Trophoblast cell (in vitro differentiated cells and primary cell): ENCODE results near the gene C17orf100.

ENCODE experiments used
- DNase-seq, 2 donors: peaks; one replicate each; pipeline ENCODE4 v3.0.0-alpha.2; 2016
- H2AFZ ChIP-seq: 2 replicates; pipeline ENCODE4 v1.6.1; 2013; ENCODE audit warnings: low read length, moderate library complexity, mild to moderate bottlenecking; ENCODE audit not compliant: insufficient read depth, poor library complexity
- H2AK5ac ChIP-seq: 2 replicates; pipeline ENCODE4 v1.6.1; 2013; ENCODE audit warnings: mild to moderate bottlenecking, low read length
- H2BK120ac ChIP-seq: 2 replicates; pipeline ENCODE4 v1.6.1; 2013; ENCODE audit warnings: low read length, mild to moderate bottlenecking, moderate library complexity; ENCODE audit not compliant: insufficient read depth, poor library complexity
- H2BK12ac ChIP-seq: 2 replicates; pipeline ENCODE4 v1.6.1; 2013; ENCODE audit warnings: mild to moderate bottlenecking, low read length, moderate library complexity
- H2BK5ac ChIP-seq: 2 replicates; pipeline ENCODE4 v1.6.1; 2013; ENCODE audit warnings: low read length, low read depth, moderate library complexity, mild to moderate bottlenecking; ENCODE audit not compliant: poor library complexity
- H3K14ac ChIP-seq: 2 replicates; pipeline ENCODE4 v1.6.1; 2013; ENCODE audit warnings: mild to moderate bottlenecking, low read length
- H3K18ac ChIP-seq: 2 replicates; pipeline ENCODE4 v1.6.1; 2013; ENCODE audit warnings: mild to moderate bottlenecking, low read length
- H3K23ac ChIP-seq: 2 replicates; pipeline ENCODE4 v1.6.1; 2013; ENCODE audit warnings: low read length
- H3K27ac ChIP-seq: 2 replicates; pipeline ENCODE4 v1.5.1; 2013; ENCODE audit warnings: low read depth, mild to moderate bottlenecking, inconsistent platforms, low read length, moderate library complexity
- H3K27me3 ChIP-seq: 2 replicates; pipeline ENCODE4 v1.6.1; 2013; ENCODE audit warnings: inconsistent platforms, mild to moderate bottlenecking, low read length, moderate library complexity; ENCODE audit not compliant: insufficient read depth
- H3K36me3 ChIP-seq, 2 experiments: 1 replicate in 1 of 2; 2 replicates in 1 of 2; pipeline ENCODE4 v1.6.1; 2013; ENCODE audit warnings: low read length in 2 of 2, mild to moderate bottlenecking in 2 of 2, moderate library complexity in 1 of 2; ENCODE audit not compliant: insufficient read depth in 2 of 2, control insufficient read depth in 1 of 2
- H3K4ac ChIP-seq: 2 replicates; pipeline ENCODE4 v1.6.1; 2013; ENCODE audit warnings: low read depth, mild to moderate bottlenecking, low read length, moderate library complexity
- H3K4me1 ChIP-seq, 2 experiments: 1 replicate in 1 of 2; 2 replicates in 1 of 2; pipeline ENCODE4 v1.6.1; 2013; ENCODE audit warnings: low read length in 2 of 2, mild to moderate bottlenecking in 2 of 2, moderate library complexity in 1 of 2; ENCODE audit not compliant: insufficient read depth in 2 of 2, control insufficient read depth in 1 of 2
- H3K4me2 ChIP-seq: 2 replicates; pipeline ENCODE4 v1.6.1; 2013; ENCODE audit warnings: inconsistent platforms, mild to moderate bottlenecking, low read length, moderate library complexity
- H3K4me3 ChIP-seq: 2 replicates; pipeline ENCODE4 v1.5.1; 2013; ENCODE audit warnings: mild to moderate bottlenecking, low read depth, low read length, inconsistent platforms
- H3K79me1 ChIP-seq: one replicate; pipeline ENCODE4 v1.6.1; 2013; ENCODE audit warnings: low read length
- H3K79me2 ChIP-seq: 2 replicates; pipeline ENCODE4 v1.6.1; 2013; ENCODE audit warnings: low read length, mild to moderate bottlenecking; ENCODE audit not compliant: control insufficient read depth, insufficient read depth, poor library complexity
- H3K9ac ChIP-seq: 2 replicates; pipeline ENCODE4 v1.6.1; 2013; ENCODE audit warnings: mild to moderate bottlenecking, low read length
- H3K9me3 ChIP-seq: 2 replicates; pipeline ENCODE4 v1.6.1; 2013; ENCODE audit warnings: low read depth, mild to moderate bottlenecking, control low read depth, inconsistent platforms, low read length; ENCODE audit not compliant: insufficient read depth
- H4K12ac ChIP-seq: 2 replicates; pipeline ENCODE4 v1.6.1; 2013; ENCODE audit warnings: low read depth, mild to moderate bottlenecking, low read length, moderate library complexity
- H4K8ac ChIP-seq: 2 replicates; pipeline ENCODE4 v1.6.1; 2013; ENCODE audit warnings: low read depth, mild to moderate bottlenecking, low read length, moderate library complexity
- H4K91ac ChIP-seq: one replicate; pipeline ENCODE4 v1.6.1; 2013; ENCODE audit warnings: low read depth, mild to moderate bottlenecking, low read length, moderate library complexity
- WGBS: extraction: QIAGEN DNeasy Blood & Tissue Kit; methylation state at CpG from one replicate; pipeline ENCODE4 v1.1.7; 2013; ENCODE audit warnings: missing lambda C conversion rate; ENCODE audit not compliant: insufficient read length, insufficient coverage; ENCODE audit errors: extremely low coverage; 5-methylcytosine and 5-hydroxymethylcytosine counted together

The C17orf100 gene

DNA sequence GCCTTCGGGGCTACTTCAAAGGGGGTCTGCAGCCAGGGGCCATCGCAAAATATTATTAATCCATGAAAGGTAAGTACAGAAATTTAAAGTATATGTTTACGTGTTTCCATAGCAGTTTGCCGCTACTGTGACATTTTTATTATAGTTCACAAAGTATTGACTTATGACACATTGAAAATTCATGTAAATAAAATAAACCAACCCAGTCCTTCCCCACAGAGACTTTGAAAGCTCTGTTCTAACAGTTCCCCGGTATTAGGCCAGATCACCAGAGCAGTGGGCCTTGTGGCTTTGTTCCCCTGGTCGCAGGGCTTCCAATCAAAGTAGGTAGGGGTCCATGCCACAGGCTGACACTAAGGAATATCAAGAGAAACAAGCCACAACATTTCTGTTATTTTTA, 24.9 kb upstream of the C17orf100 start:
- Histone ChIP-seq H3K79me2 (no peaks in the 10 kb centered on the region), H3K4me2 (no peak overlapping the region), H3K9ac (no peak overlapping the region), H3K14ac (no peak overlapping the region), H3K27me3 (no peaks in the 10 kb centered on the region), H3K36me3 (peaks cover 6 to 21% of the 10 kb centered on the region in 2 experiments), H3K4me1 (no peaks in the 10 kb centered on the region), H2BK5ac (no peak overlapping the region), H3K18ac (no peak overlapping the region), H2AFZ (no peak overlapping the region), H3K4me3 (no peak overlapping the region), H3K27ac (no peak overlapping the region), H4K8ac (no peak overlapping the region), H4K91ac (no peak overlapping the region), H3K4ac (no peak overlapping the region), H3K23ac (no peak overlapping the region), H2AK5ac (no peak overlapping the region), H2BK12ac (no peak overlapping the region), H3K79me1 (no peaks in the 10 kb centered on the region), H3K9me3 (no peaks in the 10 kb centered on the region), H2BK120ac (no peak overlapping the region), H4K12ac (no peak overlapping the region)
- no peak for DNase-seq
- no CpG with 5 or more reads among the region's 6 CpGs for WGBS

DNA sequence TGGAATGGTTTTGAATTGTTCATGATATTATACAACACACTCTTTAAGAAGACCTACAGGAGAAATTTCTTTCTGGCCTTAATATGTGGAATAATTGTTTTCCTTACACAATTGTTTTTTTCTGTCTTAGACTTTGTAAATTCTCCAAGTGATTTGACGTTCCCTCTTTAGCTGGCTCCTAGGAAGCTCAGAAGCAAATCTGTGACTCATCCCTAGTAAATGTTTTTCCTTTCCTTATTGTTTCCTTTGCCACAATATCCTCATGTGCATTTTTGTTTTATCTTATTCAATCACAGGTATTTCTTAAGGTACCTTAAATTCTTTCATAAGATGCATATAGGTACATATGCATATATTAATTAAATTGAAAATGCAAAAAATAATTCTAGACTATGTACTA, 24.5 kb upstream of the C17orf100 start:
- Histone ChIP-seq H2BK120ac (no peak overlapping the region), H4K8ac (no peak overlapping the region), H2BK12ac (no peak overlapping the region), H2BK5ac (no peak overlapping the region), H4K91ac (no peak overlapping the region), H3K79me2 (no peaks in the 10 kb centered on the region), H3K9me3 (no peaks in the 10 kb centered on the region), H3K36me3 (peaks cover 8 to 21% of the 10 kb centered on the region in 2 experiments), H3K9ac (no peak overlapping the region), H3K4ac (no peak overlapping the region), H3K79me1 (no peaks in the 10 kb centered on the region), H3K27me3 (no peaks in the 10 kb centered on the region), H4K12ac (no peak overlapping the region), H3K4me1 (no peaks in the 10 kb centered on the region), H3K4me2 (no peak overlapping the region), H3K14ac (no peak overlapping the region), H3K4me3 (no peak overlapping the region), H3K23ac (no peak overlapping the region), H3K18ac (no peak overlapping the region), H2AFZ (no peak overlapping the region), H3K27ac (no peak overlapping the region), H2AK5ac (no peak overlapping the region)
- WGBS = no CpG with 5 or more reads among the region's 1 CpG
- DNase-seq = no peak

DNA sequence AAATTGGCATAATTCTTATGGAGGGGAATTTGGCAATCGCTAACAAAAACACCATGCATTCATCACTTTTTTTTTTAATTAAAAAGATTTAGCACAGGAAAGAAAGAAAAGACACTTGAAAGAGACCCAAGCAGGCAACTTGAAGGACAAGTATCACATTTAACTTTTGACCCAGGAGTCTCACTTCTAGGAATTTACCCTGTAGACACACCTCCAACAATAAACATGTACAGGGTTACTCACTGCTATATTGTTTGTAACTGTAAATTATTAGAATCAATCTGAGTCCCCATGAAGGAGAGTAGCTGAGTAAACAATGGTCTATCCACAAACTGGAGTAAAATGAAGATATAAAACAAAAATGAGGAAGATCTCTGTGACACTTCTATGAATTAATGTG, 21.2 kb upstream of the C17orf100 start:
- Histone ChIP-seq H2AK5ac (no peak overlapping the region), H3K4me1 (no peaks in the 10 kb centered on the region), H3K79me1 (no peaks in the 10 kb centered on the region), H3K36me3 (peaks cover 5 to 17% of the 10 kb centered on the region in 2 experiments), H4K12ac (no peak overlapping the region), H3K9ac (no peak overlapping the region), H3K27ac (no peak overlapping the region), H2BK5ac (no peak overlapping the region), H4K8ac (no peak overlapping the region), H2AFZ (no peak overlapping the region), H3K4ac (no peak overlapping the region), H3K23ac (no peak overlapping the region), H2BK120ac (no peak overlapping the region), H3K9me3 (no peaks in the 10 kb centered on the region), H4K91ac (no peak overlapping the region), H3K18ac (no peak overlapping the region), H2BK12ac (no peak overlapping the region), H3K27me3 (no peaks in the 10 kb centered on the region), H3K4me2 (no peak overlapping the region), H3K4me3 (no peak overlapping the region), H3K14ac (no peak overlapping the region), H3K79me2 (no peaks in the 10 kb centered on the region)
- DNase-seq = no peak
- no CpG with 5 or more reads among the region's 1 CpG for WGBS

DNA sequence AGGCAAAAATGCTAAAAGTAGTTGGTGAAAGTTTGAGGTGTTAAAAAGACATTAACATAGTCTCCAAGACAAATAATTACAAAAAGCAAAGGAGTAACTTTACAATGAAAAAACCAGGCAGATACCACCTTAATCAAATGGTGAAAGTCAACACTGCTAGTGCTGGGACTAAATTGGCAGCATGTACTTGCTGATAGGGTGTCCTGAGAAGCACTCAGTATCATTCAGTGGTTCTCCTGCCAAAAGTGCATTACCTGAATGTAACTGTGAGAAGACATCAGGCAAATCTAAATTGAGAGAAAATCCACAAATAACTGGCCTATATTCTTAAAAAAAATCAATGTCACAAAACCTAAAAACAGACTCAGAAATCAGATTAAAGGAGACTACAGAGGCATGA, 19.0 kb upstream of the C17orf100 start:
- DNase-seq = no peak
- Histone ChIP-seq H4K91ac (no peak overlapping the region), H2BK120ac (no peak overlapping the region), H3K4me3 (no peak overlapping the region), H3K79me2 (no peaks in the 10 kb centered on the region), H2AK5ac (no peak overlapping the region), H2BK12ac (no peak overlapping the region), H3K27me3 (no peaks in the 10 kb centered on the region), H3K27ac (no peak overlapping the region), H3K4me2 (no peak overlapping the region), H3K9me3 (no peaks in the 10 kb centered on the region), H2BK5ac (no peak overlapping the region), H3K23ac (no peak overlapping the region), H3K9ac (no peak overlapping the region), H4K8ac (no peak overlapping the region), H4K12ac (no peak overlapping the region), H3K4ac (no peak overlapping the region), H3K79me1 (no peaks in the 10 kb centered on the region), H3K18ac (no peak overlapping the region), H3K14ac (no peak overlapping the region), H2AFZ (no peak overlapping the region), H3K36me3 (peaks cover 3 to 13% of the 10 kb centered on the region in 2 experiments), H3K4me1 (no peaks in the 10 kb centered on the region)
